Measurements from ENCODE around the gene ROMO1. TPM values are rescaled to one million over a fixed set of nuclear protein-coding genes. Genes with fewer than 3 reads are reported as not detected.
"Not testable (repeated sequence)": the region's sequence is repeated elsewhere in the genome, so short reads cannot be mapped to it uniquely, and the experiment has no call there.

The ROMO1 gene
- total RNA-seq, 1 donor, result 124 TPM

GRCh38 chr20:35686872-35687271 is 12.3 kb upstream of the ROMO1 start:
- H2AFZ ChIP-seq (ENCODE audit: low read length); H3K4me3 ChIP-seq (ENCODE audit: insufficient read depth, low read length); H3K4me2 ChIP-seq (ENCODE audit: insufficient read depth, low read length); H4K20me1 ChIP-seq (ENCODE audit: insufficient read depth, low read length); H3K9me3 ChIP-seq (ENCODE audit: low read depth, low read length); H3K79me2 ChIP-seq (ENCODE audit: insufficient read depth, low read length); H3K4me1 ChIP-seq (ENCODE audit: insufficient read depth, low read length); H3K27ac ChIP-seq (ENCODE audit: low read depth, low read length); H3K27me3 ChIP-seq (ENCODE audit: insufficient read depth, low read length); DNase-seq (ENCODE audit: insufficient read length, low spot score, missing footprints): not testable (repeated sequence)
- H3K36me3 ChIP-seq (ENCODE audit: insufficient read depth, low read length), result peaks cover 20% of the 10 kb centered on the region
- peak; percentile 28 for TF ChIP-seq CTCF (IDR thresholded peaks at IDR 0.05; ENCODE audit: extremely low read depth, low read depth, low read length)

- H3K4me2 ChIP-seq (ENCODE audit: insufficient read depth, low read length), result no peak overlapping the region
- DNase-seq (ENCODE audit: insufficient read length, low spot score, missing footprints), result peak; percentile 19
- no peak overlapping the region for H3K4me3 ChIP-seq (ENCODE audit: insufficient read depth, low read length)
- peaks cover 31% of the 10 kb centered on the region for H3K36me3 ChIP-seq (ENCODE audit: insufficient read depth, low read length)
- no peak overlapping the region for H3K27ac ChIP-seq (ENCODE audit: low read depth, low read length)
- H4K20me1 ChIP-seq (ENCODE audit: insufficient read depth, low read length), result no peaks in the 10 kb centered on the region
- H2AFZ ChIP-seq (ENCODE audit: low read length), result no peak overlapping the region
- H3K9me3 ChIP-seq (ENCODE audit: low read depth, low read length), result no peaks in the 10 kb centered on the region
- H3K79me2 ChIP-seq (ENCODE audit: insufficient read depth, low read length), result no peaks in the 10 kb centered on the region
- no peaks in the 10 kb centered on the region for H3K27me3 ChIP-seq (ENCODE audit: insufficient read depth, low read length)
- TF ChIP-seq CTCF (IDR thresholded peaks at IDR 0.05; ENCODE audit: extremely low read depth, low read depth, low read length), result no peak
- H3K4me1 ChIP-seq (ENCODE audit: insufficient read depth, low read length), result no peaks in the 10 kb centered on the region
Measured at GRCh38 chr20:35690265-35690664, 8.9 kb upstream of the ROMO1 start.

- TF ChIP-seq CTCF (IDR thresholded peaks at IDR 0.05; ENCODE audit: extremely low read depth, low read depth, low read length), result no peak
Measured at GRCh38 chr20:35695245-35695749, 3.9 kb upstream of the ROMO1 start.

GRCh38 chr20:35695978-35696377 is 3.2 kb upstream of the ROMO1 start:
- peaks cover 17% of the 10 kb centered on the region for H3K4me1 ChIP-seq (ENCODE audit: insufficient read depth, low read length)
- H3K9me3 ChIP-seq (ENCODE audit: low read depth, low read length), result no peaks in the 10 kb centered on the region
- peaks cover 28% of the 10 kb centered on the region for H3K79me2 ChIP-seq (ENCODE audit: insufficient read depth, low read length)
- no peaks in the 10 kb centered on the region for H3K27me3 ChIP-seq (ENCODE audit: insufficient read depth, low read length)
- DNase-seq (ENCODE audit: insufficient read length, low spot score, missing footprints), result peak; percentile 35
- no peak for TF ChIP-seq CTCF (IDR thresholded peaks at IDR 0.05; ENCODE audit: extremely low read depth, low read depth, low read length)
- no peak overlapping the region for H2AFZ ChIP-seq (ENCODE audit: low read length)
- peaks cover 13% of the 10 kb centered on the region for H3K36me3 ChIP-seq (ENCODE audit: insufficient read depth, low read length)
- H3K27ac ChIP-seq (ENCODE audit: low read depth, low read length), result no peak overlapping the region
- no peak overlapping the region for H3K4me3 ChIP-seq (ENCODE audit: insufficient read depth, low read length)
- no peaks in the 10 kb centered on the region for H4K20me1 ChIP-seq (ENCODE audit: insufficient read depth, low read length)
- H3K4me2 ChIP-seq (ENCODE audit: insufficient read depth, low read length), result no peak overlapping the region

More at GRCh38 chr20:35695245-35695749, 3.9 kb upstream of the ROMO1 start:
- Histone ChIP-seq H3K36me3 (ENCODE audit: insufficient read depth, low read length) (peaks cover 18% of the 10 kb centered on the region), H3K4me3 (ENCODE audit: insufficient read depth, low read length) (no peak overlapping the region), H3K79me2 (ENCODE audit: insufficient read depth, low read length) (peaks cover 26% of the 10 kb centered on the region), H3K4me2 (ENCODE audit: insufficient read depth, low read length) (no peak overlapping the region), H3K27me3 (ENCODE audit: insufficient read depth, low read length) (no peaks in the 10 kb centered on the region), H4K20me1 (ENCODE audit: insufficient read depth, low read length) (no peaks in the 10 kb centered on the region), H2AFZ (ENCODE audit: low read length) (no peak overlapping the region), H3K9me3 (ENCODE audit: low read depth, low read length) (no peaks in the 10 kb centered on the region), H3K27ac (ENCODE audit: low read depth, low read length) (no peak overlapping the region), H3K4me1 (ENCODE audit: insufficient read depth, low read length) (peaks cover 12% of the 10 kb centered on the region)
- DNase-seq (ENCODE audit: insufficient read length, low spot score, missing footprints), result peak; percentile 47

All from osteoblast (primary cell).